Measurements from ENCODE around the gene TYK2.
"Not testable (repeated sequence)": the region's sequence is repeated elsewhere in the genome, so short reads cannot be mapped to it uniquely, and the experiment has no call there.

TYK2 gene

GRCh38 chr19:10407096-10407495, 26.7 kb upstream of the TYK2 start:
- no peak for DNase-seq

DNA sequence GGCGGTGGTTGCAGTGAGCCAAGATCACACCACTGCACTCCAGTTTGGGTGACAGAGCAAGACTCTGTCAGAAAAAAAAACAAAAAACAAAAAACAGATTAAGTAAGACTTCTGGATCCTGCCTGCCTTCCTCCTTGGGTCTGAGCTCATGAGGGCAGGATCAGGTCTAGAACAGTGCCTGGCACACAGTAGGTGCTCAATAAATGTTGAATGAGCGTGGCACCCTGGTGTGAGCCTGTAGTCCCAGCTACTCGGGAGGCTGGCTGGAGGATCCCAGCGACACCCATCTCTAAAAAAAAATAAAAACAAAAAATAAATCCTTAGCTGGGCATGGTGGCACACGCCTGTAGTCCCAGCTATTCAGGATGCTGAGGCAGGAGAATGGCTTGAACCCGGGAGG, 25.8 kb upstream of the TYK2 start:
- no peak for DNase-seq

DNA sequence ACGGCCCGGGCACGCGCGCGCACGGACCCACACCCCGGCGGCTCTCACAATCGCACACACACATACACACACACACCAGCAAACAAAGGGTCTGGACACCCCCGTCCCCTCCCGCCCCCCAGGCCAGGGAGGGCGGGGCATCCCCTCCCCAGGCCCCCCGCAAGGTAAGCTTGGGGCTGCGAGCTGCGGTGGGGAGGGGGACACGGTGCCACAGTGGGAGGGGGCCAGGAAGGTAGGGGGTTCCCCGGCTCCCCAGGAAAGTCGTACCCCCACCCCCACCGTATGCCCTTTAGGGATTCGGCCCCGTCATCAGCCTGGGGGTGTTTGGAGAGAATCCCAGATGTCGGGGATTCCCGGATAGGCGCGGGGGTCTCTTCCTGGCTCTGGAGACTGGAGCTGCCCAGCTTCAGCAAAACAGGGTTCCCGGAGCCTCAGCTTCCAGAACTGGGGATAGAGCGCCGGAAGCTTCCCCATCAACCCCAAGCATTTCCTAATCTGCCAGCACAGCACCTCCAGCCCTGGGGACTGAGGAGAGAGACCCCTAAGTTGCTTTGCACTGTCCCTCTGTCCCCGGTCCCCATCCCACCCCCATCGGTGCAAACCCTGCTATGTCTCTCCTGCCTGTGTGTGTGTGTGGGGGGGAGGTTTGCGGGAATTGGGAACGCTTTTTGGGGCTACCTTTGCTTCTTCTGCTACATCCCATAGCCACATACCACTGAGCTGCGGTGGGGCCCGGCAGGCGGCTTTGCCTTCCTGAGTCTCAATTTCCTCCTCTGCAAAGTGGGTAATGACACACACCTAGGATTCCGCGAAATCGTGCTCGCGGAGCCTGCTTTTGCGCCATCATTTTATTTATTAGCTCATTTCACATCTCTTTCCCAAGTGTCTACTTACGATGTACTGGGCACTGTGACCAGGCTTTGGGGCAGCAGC, 24.8 kb upstream of the TYK2 start:
- peak; percentile 66 for DNase-seq

DNA sequence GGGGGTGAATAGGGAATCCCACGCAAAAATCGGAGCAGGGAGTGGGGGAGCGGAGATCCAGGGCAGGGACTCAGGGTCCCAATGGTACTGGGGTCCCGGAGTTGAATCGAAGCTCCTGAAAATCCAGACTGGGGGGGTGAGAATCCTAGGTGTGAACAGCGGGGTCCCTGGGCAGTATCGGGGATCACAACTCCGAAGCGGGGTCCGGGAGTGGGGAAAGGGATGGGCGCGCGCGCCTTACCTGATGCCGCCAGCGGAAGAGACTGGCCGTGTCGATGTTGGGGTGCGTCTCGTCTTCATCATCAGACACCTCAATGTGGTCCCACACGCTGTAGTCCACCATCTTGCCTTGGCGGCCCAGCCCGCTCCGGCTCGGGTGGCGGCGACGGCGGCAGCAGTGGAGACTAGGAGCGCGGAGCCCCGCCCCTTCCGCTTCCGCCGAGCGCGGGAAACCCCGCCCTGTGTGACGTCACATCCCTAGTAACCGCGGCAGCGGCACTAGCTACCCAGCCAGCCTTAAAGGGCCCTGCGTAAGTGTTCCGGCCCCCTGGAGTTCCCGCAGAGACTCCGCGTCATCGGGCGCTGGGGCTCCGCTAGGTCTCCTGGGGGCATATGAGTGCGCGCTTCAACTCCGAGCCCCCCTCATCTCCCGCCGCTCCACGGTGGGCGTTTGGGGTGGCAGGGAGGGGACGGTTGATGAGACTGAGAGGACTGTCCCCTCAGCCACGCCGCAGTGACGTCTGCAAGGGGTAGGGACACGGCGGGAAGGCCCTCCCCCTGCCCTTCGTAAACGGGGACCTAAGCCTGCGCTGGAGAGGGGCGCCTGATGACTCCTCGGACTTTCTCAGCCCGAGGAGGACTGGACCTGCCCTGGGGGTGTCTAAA, 23.0 kb upstream of the TYK2 start, which contains the start of gene CDC37:
TSS of gene CDC37 (minus strand) at position 406 of the 885 bp plus-strand sequence. CDS start at position 343, 63 bp downstream.
- DNase-seq = peak; percentile 97 to 98

- DNase-seq = no peak
Observed at GRCh38 chr19:10402441-10403038, 22.2 kb upstream of the TYK2 start.

- no peak for DNase-seq
Observed at GRCh38 chr19:10399878-10400277, 19.5 kb upstream of the TYK2 start.

DNA sequence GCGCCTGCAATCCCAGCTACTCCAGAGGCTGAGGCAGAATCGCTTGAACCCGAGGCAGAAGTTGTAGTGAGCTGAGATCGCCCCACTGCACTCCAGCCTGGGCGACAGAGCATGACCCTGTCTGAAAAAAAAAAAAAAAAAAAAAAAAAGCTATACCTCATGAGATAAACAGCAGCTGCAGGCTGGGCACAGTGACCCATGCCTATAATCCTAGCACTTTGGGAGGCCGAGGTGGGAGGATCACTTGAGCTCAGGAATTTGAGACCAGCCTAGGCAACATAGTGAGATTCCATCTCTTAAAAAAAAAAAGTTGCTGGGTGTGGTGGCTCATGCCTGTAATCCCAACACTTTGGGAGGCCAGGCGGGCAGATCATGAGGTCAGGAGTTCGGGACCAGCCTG, 19.0 kb upstream of the TYK2 start:
- not testable (repeated sequence) for DNase-seq

- DNase-seq = no peak
Observed at GRCh38 chr19:10398819-10399218, 18.4 kb upstream of the TYK2 start.

DNA sequence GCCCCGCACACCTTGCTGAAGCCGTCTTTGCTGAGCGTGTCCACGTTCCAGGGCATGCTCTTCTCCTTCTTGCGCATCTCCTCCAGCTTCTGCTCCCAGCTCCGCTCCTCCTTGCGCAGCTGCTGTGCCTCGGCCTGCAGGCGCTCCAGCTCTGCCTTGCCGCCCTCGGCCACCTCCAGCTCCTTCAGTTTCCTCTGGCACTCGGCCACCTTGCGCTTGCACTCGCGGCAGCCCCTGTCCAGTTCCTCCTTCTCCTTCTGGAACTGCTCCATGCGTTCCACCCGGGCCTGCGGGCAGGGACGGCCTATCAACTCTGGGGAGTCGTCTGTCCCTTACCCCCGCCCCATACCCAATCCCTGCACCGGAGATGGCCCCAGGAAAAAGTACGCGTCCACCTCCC, 15.5 kb upstream of the TYK2 start:
- no peak for DNase-seq

DNA sequence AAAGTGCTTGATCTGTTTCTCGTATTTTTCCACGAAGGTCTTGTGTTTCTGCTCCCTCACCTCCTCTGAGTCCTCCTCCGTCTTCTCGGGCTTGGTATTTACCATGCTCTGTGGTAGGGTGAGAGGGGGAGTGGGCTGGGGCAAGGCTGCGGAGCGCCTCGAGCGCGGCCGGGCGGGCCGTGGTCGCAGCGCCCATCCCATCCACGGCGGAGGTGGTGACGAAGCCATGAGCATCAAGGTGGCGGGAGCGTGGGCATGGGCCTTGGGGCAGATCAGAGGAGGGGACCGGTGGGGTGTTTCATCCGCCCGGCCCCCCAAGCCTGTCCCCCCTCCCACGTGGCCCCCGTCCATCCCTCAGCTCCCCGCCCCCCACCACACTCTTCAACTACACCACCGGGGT, 15.1 kb upstream of the TYK2 start:
- DNase-seq = no peak

GRCh38 chr19:10395003-10395402, 14.6 kb upstream of the TYK2 start:
- no peak for DNase-seq

- DNase-seq = no peak
Observed at GRCh38 chr19:10393137-10393536, 12.8 kb upstream of the TYK2 start.

DNA sequence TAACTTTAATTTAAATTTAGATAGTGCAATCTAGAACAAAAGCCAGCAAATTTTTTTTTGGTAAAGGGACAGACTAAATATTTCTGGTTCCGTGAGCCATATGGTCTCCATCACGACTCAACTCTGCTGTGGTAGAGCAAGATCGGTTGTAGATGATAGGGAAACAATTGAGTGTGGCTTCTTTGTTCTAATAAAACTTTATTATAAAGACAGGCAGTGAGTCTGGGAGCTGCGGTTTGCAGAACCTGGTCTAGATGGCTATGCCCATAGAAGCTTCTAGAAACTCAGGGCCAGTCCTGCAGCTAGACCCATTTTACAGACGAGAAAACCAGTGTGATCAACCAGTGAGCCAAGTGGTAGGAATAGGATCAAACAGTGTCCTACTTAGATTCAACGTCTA, 11.7 kb upstream of the TYK2 start:
- no peak for DNase-seq

DNA sequence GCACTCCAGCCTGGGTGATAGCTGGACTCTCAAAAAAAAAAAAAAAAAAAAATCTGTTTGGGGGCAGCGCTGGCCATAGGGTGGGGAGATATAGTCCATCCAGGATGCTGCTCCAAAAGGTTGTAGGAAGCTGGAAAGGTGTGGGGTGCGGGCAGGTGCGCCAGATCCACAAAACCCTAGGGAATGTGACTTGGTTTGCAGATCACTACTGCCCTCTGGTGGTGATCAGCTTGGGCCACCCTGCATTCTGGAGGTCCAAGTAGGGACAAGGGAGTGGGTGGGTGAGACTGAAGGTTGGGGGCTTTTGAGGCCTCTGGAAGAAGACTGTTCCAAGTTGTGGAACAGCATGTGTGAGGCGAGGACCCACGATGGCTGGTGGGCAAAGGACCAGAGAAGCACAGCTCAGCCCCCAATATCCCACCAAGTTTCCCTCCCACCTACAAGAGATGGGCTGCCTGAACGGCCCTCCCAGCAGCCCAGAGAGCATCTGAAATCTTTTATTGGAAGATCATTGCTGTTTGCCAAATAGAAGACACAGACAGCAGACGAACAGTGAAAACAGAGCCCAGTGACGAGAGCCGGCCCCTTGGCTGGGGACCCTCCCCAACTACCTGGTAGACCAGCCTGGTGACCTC, 10.4 kb upstream of the TYK2 start:
- peak; percentile 58 to 76 for DNase-seq

- DNase-seq = peak in 1 of 2 donors; percentile 26
Observed at GRCh38 chr19:10389863-10390262, 9.5 kb upstream of the TYK2 start.

DNA sequence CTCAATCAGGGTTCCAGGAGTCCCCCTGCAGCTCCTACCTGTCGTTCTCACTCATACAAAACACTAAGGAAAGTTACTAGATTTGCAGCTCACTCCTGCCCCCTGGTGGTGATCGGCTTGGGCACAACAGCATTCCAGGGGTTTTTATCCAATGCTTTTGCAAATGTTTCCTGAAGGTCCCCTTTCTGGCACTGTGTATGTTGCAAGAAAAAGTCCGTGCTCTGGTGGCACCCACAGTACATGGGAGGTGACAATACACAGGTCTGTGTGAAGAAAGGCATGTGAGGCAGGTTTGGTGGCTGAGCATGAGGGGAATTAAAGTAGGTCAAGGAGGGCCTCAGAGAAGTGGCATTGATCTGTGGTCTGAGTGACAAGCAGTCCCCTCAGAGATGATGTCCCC, 8.6 kb upstream of the TYK2 start:
- peak; percentile 81 to 88 for DNase-seq

DNA sequence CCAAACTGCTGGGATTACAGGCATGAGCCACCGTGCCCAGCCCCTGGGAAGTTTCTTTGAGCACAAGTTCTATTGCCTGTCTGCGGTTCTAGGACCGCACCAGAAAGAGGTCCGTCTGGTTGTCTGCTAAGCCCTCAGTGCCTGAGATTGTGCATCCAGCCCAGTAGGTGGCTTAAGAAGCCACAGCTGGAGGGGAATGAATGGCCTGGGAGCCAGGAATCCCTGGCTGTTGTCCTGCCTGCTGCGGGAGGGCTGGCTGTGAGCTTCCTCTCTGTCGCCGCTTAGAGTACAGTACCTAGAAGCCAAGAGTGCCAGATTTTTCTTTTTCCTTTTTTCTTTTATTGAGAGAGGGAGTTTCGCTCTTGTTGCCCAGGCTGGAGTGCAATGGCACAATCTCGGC, 4.2 kb upstream of the TYK2 start:
- no peak for DNase-seq

- not testable (repeated sequence) for DNase-seq
Observed at GRCh38 chr19:10383223-10383499, 2.8 kb upstream of the TYK2 start.

- peak in 1 of 2 donors; percentile 23 for DNase-seq
Observed at GRCh38 chr19:10379880-10380312, 476 bp downstream of the TYK2 start.

- DNase-seq = no peak
Observed at GRCh38 chr19:10378124-10378523, 2.2 kb downstream of the TYK2 start.

- DNase-seq = not testable (repeated sequence)
Observed at GRCh38 chr19:10377140-10377640, 3.2 kb downstream of the TYK2 start.

- DNase-seq = no peak
Observed at GRCh38 chr19:10374931-10375330, 5.4 kb downstream of the TYK2 start.

DNA sequence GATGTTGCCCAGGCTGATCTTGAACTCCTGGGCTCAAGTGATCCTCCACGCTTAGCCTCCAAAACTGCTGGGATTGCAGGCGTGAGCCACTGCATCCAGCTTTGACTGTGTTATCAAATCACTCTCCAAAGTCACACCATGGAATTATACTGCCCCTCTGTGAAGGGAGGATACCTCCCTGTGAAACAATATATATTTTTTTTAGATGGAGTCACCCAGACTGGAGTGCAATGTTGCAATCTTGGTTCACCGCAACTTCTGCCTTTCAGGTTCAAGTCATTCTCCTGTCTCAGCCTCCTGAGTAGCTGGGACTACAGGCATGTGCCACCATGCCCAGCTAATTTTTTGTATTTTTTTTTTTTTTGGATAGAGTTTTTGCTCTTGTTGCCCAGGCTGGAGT, 7.7 kb downstream of the TYK2 start:
- no peak for DNase-seq
